ENCODE data around the gene TRIM3. TPM values are rescaled to one million over a fixed set of nuclear protein-coding genes. Genes with fewer than 3 reads are reported as not detected.

TRIM3 gene
- total RNA-seq: 12.8 and 14.2 TPM in 2 replicates

DNA sequence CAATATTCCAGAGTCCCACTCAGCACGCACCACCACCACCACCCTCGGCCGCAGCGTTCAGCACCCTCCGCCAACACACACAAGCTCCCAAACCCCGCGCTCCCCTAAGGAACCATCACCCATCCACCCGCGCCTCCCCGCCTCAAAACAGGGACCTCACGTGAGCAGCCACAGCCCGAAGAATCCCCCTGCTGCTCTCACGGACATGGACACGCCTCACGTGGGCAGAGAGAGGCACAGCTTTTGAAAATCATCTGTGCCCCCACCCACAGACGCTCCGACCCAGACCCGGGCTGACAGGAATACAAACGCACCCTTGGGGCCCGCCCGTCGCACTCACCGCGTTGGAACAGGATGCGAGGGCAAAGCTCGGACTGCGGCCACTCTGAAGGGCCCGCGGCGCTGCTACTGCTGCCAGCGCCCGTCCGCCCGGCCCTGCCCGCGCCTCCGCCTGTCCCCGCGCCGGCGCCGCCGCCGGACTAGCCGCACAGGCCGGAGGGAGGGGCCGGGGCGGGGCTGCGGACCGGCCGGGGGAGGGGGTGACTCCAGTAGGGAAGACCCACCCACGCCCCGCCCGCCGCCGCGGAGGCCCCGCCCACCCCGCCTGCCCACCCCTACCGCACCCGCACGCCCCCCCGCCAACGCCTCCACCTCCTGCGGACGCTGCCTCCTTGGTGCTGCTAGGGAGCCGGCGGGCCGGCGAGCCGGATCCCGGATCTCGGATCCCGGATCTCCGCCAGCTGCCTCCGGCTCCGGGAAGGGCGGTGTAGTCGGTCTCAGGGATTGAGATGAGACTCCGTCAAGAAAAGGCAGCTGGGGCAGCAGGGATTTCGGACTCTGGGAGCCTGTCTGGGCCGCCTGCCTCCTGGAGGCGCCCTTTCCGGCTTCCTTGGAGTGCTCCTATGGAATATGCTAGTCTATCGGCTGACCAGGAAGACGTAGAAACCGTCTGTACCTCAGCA is at the start of gene TRIM3:
Gene TRIM3 (minus strand): TSS at position 491 of the 962 bp plus-strand sequence. CDS start 8,246 bp downstream, outside the sequence.

GRCh38 chr11:6497069-6497839 is 23.5 kb upstream of the TRIM3 start, which contains the start of gene DNHD1:
TSS of gene DNHD1 (plus strand) at chr11:6497280. CDS start at chr11:6498216, 936 bp downstream.

GRCh38 chr11:6481012-6481923 is 7.5 kb upstream of the TRIM3 start, which contains the start of the genes ARFIP2 and TIMM10B:
TSS of gene ARFIP2 (minus strand) at chr11:6481331. CDS start at chr11:6480421, 910 bp downstream.
TSS of gene TIMM10B (plus strand) at chr11:6481501. CDS start at chr11:6481517, 16 bp downstream.

GRCh38 chr11:6440906-6441358 is 32.8 kb downstream of the TRIM3 start, which contains the start of gene HPX:
TSS of gene HPX (minus strand) at chr11:6440987. CDS start at chr11:6440963, 24 bp downstream.

GRCh38 chr11:6419009-6419631 is 54.6 kb downstream of the TRIM3 start, which contains the start of gene APBB1:
TSS of gene APBB1 (minus strand) at chr11:6419094. CDS start at chr11:6411347, 7,747 bp downstream.

Other genes starting within 250 kb of the TRIM3 start
- 21.1 and 25.6 TPM in 2 replicates for gene FHIP1B, start 239.3 kb downstream of the TRIM3 start, total RNA-seq
- 0.16 TPM in 1 of 2 replicates, not detected in the other for gene CNGA4, start 234.9 kb downstream of the TRIM3 start, total RNA-seq
- gene CCKBR, start 214.1 kb downstream of the TRIM3 start, total RNA-seq: not detected in 2 replicates
- 114 and 694 TPM in 2 replicates for gene CAVIN3, start 153.4 kb downstream of the TRIM3 start, total RNA-seq
- gene SMPD1, start 83.5 kb downstream of the TRIM3 start, total RNA-seq: 59.0 and 71.1 TPM in 2 replicates
- gene APBB1, start 54.8 kb downstream of the TRIM3 start, total RNA-seq: 41.0 and 41.1 TPM in 2 replicates
- 1.4 TPM in 1 of 2 replicates, not detected in the other for gene HPX, start 33.0 kb downstream of the TRIM3 start, total RNA-seq
- 53.4 and 79.7 TPM in 2 replicates for gene ARFIP2, start 7.4 kb upstream of the TRIM3 start, total RNA-seq
- 26.2 and 47.2 TPM in 2 replicates for gene TIMM10B, start 7.6 kb upstream of the TRIM3 start, total RNA-seq
- 1.3 and 6.2 TPM in 2 replicates for gene DNHD1, start 23.3 kb upstream of the TRIM3 start, total RNA-seq
- 8.0 and 11.9 TPM in 2 replicates for gene RRP8, start 129.7 kb upstream of the TRIM3 start, total RNA-seq
- 110 and 219 TPM in 2 replicates for gene ILK, start 129.8 kb upstream of the TRIM3 start, total RNA-seq
- gene TAF10, start 138.3 kb upstream of the TRIM3 start, total RNA-seq: 51.3 and 97.2 TPM in 2 replicates
- 33.9 and 86.9 TPM in 2 replicates for gene TPP1, start 145.5 kb upstream of the TRIM3 start, total RNA-seq
- gene DCHS1, start 181.9 kb upstream of the TRIM3 start, total RNA-seq: 18.1 and 20.1 TPM in 2 replicates
- 31.9 and 53.4 TPM in 2 replicates for gene MRPL17, start 209.4 kb upstream of the TRIM3 start, total RNA-seq

All from epithelial cell of alveolus of lung (primary cell).